HepG2 (cell line): ENCODE measurements around the gene SAMD10. TPM values are rescaled to one million over a fixed set of nuclear protein-coding genes. Genes with fewer than 3 reads are reported as not detected.

Experiments used
- ATF6 ChIP-seq: sonication (generic); formaldehyde crosslinking; conservative IDR thresholded peaks from 2 replicates; pipeline ENCODE4 v1.4.0; 2020; ENCODE audit warnings: missing genetic modification reagents
- FOXC1 ChIP-seq: sonication (generic); formaldehyde crosslinking; IDR thresholded peaks from 2 replicates; pipeline ENCODE4 v1.8.0; 2022; ENCODE audit warnings: mild to moderate bottlenecking, missing genetic modification reagents, borderline replicate concordance
- FOXK1 ChIP-seq: sonication (generic); formaldehyde crosslinking; IDR thresholded peaks from 2 replicates; pipeline ENCODE4 v1.4.0; 2020; ENCODE audit warnings: low read depth, missing genetic modification reagents, borderline replicate concordance
- GLMP ChIP-seq: sonication (generic); formaldehyde crosslinking; IDR thresholded peaks from 2 replicates; pipeline ENCODE4 v1.9.0; 2021; ENCODE audit warnings: missing genetic modification reagents, mild to moderate bottlenecking, borderline replicate concordance
- GMEB2 ChIP-seq: IDR thresholded peaks from 2 replicates; pipeline ENCODE4 v1.6.1; 2016; ENCODE audit warnings: missing biosample characterization, missing genetic modification reagents, low read depth
- KAT8 ChIP-seq: IDR thresholded peaks from 2 replicates; pipeline ENCODE4 v1.6.1; 2016; ENCODE audit warnings: missing genetic modification reagents, missing compliant biosample characterization
- KLF6 ChIP-seq: IDR thresholded peaks from 2 replicates; pipeline ENCODE4 v1.8.0; 2016; ENCODE audit warnings: missing biosample characterization, missing genetic modification reagents
- MED13 ChIP-seq: sonication (generic); formaldehyde crosslinking; IDR thresholded peaks from 2 replicates; pipeline ENCODE4 v1.5.0; 2020; ENCODE audit warnings: missing genetic modification reagents
- MED8 ChIP-seq: sonication (generic); formaldehyde crosslinking; IDR thresholded peaks from 2 replicates; pipeline ENCODE4 v1.8.1; 2023; ENCODE audit warnings: mild to moderate bottlenecking, missing genetic modification reagents; ENCODE audit not compliant: insufficient replicate concordance
- SSRP1 ChIP-seq: IDR thresholded peaks from 2 replicates; pipeline ENCODE4 v1.6.1; 2016; ENCODE audit warnings: control low read depth
- XBP1 ChIP-seq: sonication (generic); formaldehyde crosslinking; IDR thresholded peaks from 2 replicates; pipeline ENCODE4 v1.5.0; 2020; ENCODE audit warnings: missing genetic modification reagents
- ZNF143 ChIP-seq: sonication (generic); formaldehyde crosslinking; IDR thresholded peaks from 2 replicates; pipeline ENCODE4 v1.4.0; 2020; ENCODE audit warnings: missing genetic modification reagents
- ZNF609 ChIP-seq: sonication (generic); formaldehyde crosslinking; IDR thresholded peaks from 2 replicates; pipeline ENCODE4 v1.4.0; 2020; ENCODE audit warnings: mild to moderate bottlenecking, missing genetic modification reagents, borderline replicate concordance
- ZNF616 ChIP-seq: sonication (generic); formaldehyde crosslinking; IDR thresholded peaks from 2 replicates; pipeline ENCODE4 v1.5.0; 2020; ENCODE audit warnings: low read depth, mild to moderate bottlenecking, missing genetic modification reagents
- ZNF766 ChIP-seq: sonication (generic); formaldehyde crosslinking; IDR thresholded peaks from 2 replicates; pipeline ENCODE4 v1.5.0; 2020; ENCODE audit warnings: missing genetic modification reagents, borderline replicate concordance
- ZNF790 ChIP-seq: sonication (generic); formaldehyde crosslinking; IDR thresholded peaks from 2 replicates; pipeline ENCODE4 v1.8.0; 2022; ENCODE audit warnings: missing genetic modification reagents, mild to moderate bottlenecking, borderline replicate concordance
- ZXDC ChIP-seq: sonication (generic); formaldehyde crosslinking; IDR thresholded peaks from 2 replicates; pipeline ENCODE4 v1.5.0; 2020; ENCODE audit warnings: mild to moderate bottlenecking, missing genetic modification reagents
- polyA plus RNA-seq, 8 experiments: library from polyadenylated mRNA; depleted of rRNA in 3 of 8; stranded (reverse) in 7 of 8; unstranded in 1 of 8; fragments of >200 nt; fragmentation: Illumina TruSeq in 4 of 8; extraction: Trizol in 4 of 8; gene quantifications; 2 replicates each; pipeline versions ENCODE4 v1.2.1 to v1.2.3, GENCODE V29; 2011 to 2016; ENCODE audit warnings: low read depth in 4 of 8, missing spikeins in 1 of 8, mixed read lengths in 1 of 8; ENCODE audit not compliant: insufficient read depth in 1 of 8
- total RNA-seq, 5 experiments: library from RNA; depleted of rRNA; stranded (reverse); fragments of >200 nt; fragmentation: Illumina TruSeq; extraction: Trizol; gene quantifications; 2 replicates each; pipeline ENCODE4 v1.2.3, GENCODE V29; 2016; ENCODE audit warnings: low read depth in 1 of 5

The SAMD10 gene
- total and polyA plus RNA-seq, 2 of the 13 experiments (the other 11 are each of a cell fraction or from before 2014, with no cell fraction given), result 6.1 to 11.0 TPM

- TF ChIP-seq ZNF609 (CRISPR knock-in tag) (no peak), MED8 (CRISPR knock-in tag) (peak; percentile 41), ATF6 (CRISPR knock-in tag) (no peak), KAT8 (CRISPR knock-in tag) (no peak), MED13 (no peak), GLMP (CRISPR knock-in tag) (no peak), XBP1 (no peak), FOXC1 (CRISPR knock-in tag) (no peak), ZNF143 (no peak), FOXK1 (CRISPR knock-in tag) (no peak), GMEB2 (CRISPR knock-in tag) (no peak), KLF6 (CRISPR knock-in tag) (no peak), ZXDC (CRISPR knock-in tag) (peak; percentile 84), SSRP1 (no peak), ZNF790 (CRISPR knock-in tag) (no peak), ZNF616 (CRISPR knock-in tag) (no peak), ZNF766 (no peak)
Measured at GRCh38 chr20:64025101-64025825, 45.8 kb upstream of the SAMD10 start (continued).
